GM18498 (cell line): Measurements from ENCODE around the gene NKIRAS1.
"Not testable (repeated sequence)": the region's sequence is repeated elsewhere in the genome, so short reads cannot be mapped to it uniquely, and the experiment has no call there.

Source experiments
- ATAC-seq: cut with Tn5 transposase; IDR thresholded peaks from one replicate; pipeline ENCODE4 v1.9.1; 2021; ENCODE audit warnings: mild to moderate bottlenecking, moderate library complexity; ENCODE audit not compliant: unreplicated experiment

Gene NKIRAS1

GRCh38 chr3:23941440-23941839 lies 24.6 kb upstream of the NKIRAS1 start:
- ATAC-seq: no peak

- no peak for ATAC-seq
Observed at GRCh38 chr3:23940775-23941174, 24.0 kb upstream of the NKIRAS1 start.

DNA sequence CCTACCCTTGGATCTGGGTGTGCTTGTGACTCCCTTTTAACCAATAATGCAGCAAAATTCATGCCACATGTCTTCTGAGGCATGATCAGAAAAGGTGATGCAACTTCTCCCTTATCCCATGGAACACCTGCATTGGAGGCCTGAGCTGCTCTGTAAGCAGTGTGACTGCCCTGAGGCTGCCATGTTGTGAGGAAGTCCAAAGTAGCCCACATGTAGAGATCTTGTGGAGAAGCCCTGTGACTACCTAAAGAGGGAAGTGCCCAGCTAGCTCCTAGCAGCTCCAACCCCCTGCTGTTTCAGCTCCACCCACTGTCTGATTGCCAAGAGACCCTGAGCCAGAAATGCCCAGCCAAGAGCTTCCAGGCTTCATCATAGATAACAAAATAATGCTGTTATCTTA lies 21.9 kb upstream of the NKIRAS1 start:
- no peak for ATAC-seq

DNA sequence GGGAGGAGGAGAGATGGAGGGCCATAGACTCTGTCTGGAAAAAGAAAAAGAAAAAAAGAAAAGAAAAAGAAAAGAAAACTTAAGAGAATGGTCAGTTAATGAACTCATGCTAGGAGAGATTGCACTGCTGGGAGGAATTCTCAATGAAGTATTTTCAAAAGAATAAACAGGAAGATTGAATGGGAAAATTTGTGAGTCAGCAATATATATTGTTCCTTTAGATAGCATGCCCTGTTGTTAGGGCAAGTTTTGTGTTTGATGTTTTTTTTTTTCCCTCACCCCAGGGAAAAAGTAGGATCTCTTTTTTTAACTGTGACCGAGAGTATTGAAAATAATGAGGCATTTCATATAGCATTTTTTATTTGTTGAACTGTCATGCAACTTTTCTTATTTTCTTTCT lies 20.5 kb upstream of the NKIRAS1 start:
- ATAC-seq: no peak

- ATAC-seq: no peak
Observed at GRCh38 chr3:23934253-23934652, 17.5 kb upstream of the NKIRAS1 start.

GRCh38 chr3:23932571-23932970 lies 15.8 kb upstream of the NKIRAS1 start:
- no peak for ATAC-seq

- peak; percentile 47 for ATAC-seq
Observed at GRCh38 chr3:23931597-23931996, 14.8 kb upstream of the NKIRAS1 start.

- ATAC-seq: no peak
Observed at GRCh38 chr3:23928524-23928923, 11.7 kb upstream of the NKIRAS1 start.

DNA sequence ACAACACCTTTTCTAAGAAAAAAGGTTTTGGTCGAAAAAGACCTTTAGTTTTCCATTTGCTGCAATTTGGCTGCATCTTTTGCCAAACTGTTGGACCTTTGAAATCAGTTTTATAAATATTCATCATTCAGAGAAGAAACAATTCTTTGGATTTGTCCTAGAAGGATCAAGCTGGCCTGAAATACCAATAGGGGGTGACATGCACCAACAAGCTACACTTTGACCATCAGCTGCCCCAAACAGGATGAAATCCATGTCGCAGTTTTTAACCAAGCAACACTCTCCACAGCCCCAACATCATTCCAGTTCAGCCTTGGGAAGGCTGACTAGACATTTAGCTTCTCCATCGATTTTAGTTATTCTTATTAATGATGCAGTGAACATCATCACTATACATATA lies 9.9 kb upstream of the NKIRAS1 start:
- no peak for ATAC-seq

GRCh38 chr3:23926246-23926645 lies 9.5 kb upstream of the NKIRAS1 start:
- no peak for ATAC-seq

DNA sequence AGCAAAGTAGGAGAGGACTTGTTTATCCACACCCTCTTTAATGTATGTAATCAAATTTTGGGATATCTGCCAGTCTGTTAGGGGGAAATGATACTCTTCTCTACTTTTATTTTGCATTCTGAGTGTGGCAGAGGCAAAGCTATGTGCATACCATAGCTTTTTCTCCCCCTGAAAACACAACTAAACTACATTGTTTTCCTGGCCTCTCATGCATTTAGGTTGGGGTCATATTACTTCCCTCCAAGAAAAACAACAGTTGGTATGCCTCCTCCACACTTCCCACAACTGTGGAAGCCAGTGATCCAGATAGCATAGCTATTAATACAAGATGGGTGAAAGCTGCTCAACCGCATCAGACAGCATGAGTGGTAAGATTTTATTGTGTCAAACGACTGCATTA lies 7.0 kb upstream of the NKIRAS1 start:
- ATAC-seq: no peak

DNA sequence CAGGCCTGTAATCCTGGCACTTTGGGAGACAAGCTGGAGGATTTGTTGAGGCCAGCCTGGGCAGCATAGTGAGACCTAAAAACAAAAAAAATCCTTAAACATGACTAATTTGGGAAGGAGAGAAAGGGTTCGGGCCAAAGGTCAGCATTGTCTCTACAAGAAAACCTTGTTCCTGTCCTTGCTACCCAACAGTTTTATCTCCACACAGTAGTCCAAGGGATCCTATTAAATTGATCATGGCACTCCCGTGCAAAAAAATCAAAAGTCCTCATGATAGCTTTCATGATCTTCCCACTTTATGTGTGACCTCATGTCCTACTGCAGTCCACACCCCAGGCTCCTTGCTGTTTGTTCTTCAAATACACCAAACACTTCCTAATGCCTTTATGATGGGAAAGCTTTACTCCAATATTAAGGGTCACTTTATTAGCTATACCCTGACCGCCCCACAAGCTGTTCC lies 4.3 kb upstream of the NKIRAS1 start:
- ATAC-seq: no peak

GRCh38 chr3:23920151-23920655 lies 3.4 kb upstream of the NKIRAS1 start:
- no peak for ATAC-seq

- ATAC-seq: no peak
Observed at GRCh38 chr3:23919628-23920027, 2.8 kb upstream of the NKIRAS1 start.

- not testable (repeated sequence) for ATAC-seq
Observed at GRCh38 chr3:23918331-23918730, 1.5 kb upstream of the NKIRAS1 start.

- ATAC-seq: not testable (repeated sequence)
Observed at GRCh38 chr3:23917679-23918303, 1.0 kb upstream of the NKIRAS1 start.

DNA sequence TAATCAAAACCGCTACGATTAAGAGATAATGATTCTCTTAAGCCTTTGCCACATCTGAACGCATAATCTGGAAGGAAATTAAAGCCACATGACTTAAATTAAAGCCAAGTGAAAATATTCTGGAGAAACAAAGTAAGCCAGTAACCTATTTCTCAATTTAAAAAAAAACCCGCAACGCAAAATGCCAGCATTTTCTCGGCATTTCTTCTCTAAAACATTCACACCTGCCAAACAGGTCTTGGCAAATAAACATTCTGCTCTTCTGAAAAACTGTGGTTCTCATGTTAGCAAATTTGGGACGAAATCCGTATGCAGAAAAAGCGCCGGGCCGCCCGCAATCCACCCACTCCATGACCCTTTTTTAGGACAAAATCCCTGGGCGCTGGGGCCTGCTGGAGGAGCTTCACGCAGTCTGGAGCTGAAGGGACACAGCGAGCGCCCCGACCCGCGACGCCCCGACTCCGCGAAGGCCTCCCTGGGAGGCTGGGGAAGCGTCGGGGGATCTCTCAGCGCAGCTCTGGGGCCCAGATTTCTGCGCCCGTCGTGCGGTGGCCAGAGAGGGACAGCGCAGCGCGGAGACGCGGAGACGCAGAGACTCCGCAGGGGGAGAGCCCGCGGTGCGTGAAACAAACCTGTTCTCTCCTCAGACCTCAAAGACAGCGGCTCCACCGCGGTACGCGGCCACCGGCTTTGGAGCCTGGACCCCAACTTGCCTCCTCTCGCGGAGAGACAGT lies 471 bp downstream of the NKIRAS1 start:
- ATAC-seq: peak; percentile 48

DNA sequence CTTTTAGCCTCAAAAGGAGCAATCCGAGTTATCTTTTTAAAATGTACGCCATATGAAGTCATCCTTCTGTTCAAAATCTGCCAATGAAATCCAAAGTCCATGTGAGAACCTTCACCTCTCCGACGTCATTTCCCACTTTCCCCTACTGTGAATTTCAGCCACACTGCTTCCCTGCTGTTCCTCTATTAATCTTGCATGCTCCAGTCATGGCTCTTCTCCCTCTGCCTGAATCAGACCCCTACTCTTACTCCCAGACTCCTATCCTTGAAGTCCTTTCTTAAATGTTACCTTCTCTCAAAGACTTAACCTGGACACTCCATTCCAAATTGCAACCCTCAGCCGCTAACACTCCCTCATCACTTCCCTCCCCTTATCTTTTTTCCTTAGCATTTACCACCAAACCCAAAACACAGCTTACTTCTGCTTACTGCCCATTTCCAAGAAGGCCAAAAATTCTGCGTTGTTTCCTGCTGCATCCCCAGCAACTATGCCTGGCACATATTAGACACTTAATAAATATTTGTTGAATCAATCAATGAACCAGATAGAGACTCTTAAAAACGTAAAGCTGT lies 1.2 kb downstream of the NKIRAS1 start:
- ATAC-seq: no peak

DNA sequence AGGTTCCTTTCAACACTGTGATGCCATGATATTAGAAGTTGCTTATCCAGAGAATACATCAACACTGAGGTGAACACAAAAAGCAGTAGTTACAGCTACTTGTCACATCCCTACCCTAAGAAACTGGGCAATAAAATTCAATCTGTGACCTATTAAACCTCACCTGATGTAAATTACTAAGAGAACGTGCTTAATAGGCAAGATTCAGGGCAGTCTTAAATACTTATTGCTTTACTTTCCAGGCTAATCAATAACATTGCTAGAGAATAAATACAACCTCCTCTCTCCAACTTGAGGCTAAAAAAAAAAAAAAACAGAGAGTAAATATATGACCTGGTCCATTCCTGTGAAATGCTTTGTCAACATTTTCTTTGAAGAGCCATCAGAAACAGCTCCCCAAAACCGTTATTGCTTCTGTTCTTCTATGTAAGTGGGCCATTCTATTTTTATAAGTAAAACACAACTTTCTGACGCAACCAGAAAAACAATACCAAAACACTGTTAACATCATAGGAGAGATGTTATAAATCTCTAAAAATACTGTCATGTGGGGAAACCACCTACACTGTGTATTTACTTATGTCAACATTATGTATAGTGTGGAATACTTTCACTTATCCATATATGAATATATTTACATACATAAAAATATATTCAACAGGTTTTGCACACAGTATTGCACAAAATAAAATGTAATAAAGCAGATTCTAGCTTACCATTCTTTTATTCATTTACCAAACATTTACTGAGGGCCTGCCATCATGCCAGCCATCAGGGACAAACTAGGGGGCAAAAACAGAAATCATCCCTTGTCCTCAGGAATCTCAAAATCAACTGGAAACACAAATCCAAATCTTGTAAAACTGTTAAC lies 2.7 kb downstream of the NKIRAS1 start:
- ATAC-seq: no peak

- no peak for ATAC-seq
Observed at GRCh38 chr3:23913182-23913581, 3.6 kb downstream of the NKIRAS1 start.

DNA sequence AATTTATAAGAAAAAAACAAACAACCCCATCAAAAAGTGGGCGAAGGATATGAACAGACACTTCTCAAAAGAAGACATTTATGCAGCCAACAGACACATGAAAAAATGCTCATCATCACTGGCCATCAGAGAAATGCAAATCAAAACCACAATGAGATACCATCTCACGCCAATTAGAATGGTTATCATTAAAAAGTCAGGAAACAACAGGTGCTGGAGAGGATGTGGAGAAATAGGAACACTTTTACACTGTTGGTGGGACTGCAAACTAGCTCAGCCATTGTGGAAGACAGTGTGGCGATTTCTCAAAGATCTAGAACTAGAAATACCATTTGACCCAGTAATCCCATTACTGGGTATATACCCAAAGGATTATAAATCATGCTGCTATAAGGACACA lies 4.5 kb downstream of the NKIRAS1 start:
- ATAC-seq: not testable (repeated sequence)
